HEK293 (cell line): ENCODE data around the gene MPC2.

Experiments used
- CTCF ChIP-seq: fragments of 450-650 bp; formaldehyde crosslinking; IDR thresholded peaks from 2 replicates; pipeline ENCODE4 v1.5.1; 2016; ENCODE audit warnings: missing biosample characterization, missing genetic modification characterization
- KLF8 ChIP-seq: fragments of 450-650 bp; formaldehyde crosslinking; IDR thresholded peaks from 2 replicates; pipeline ENCODE4 v1.5.1; 2016; ENCODE audit warnings: missing biosample characterization, missing genetic modification characterization
- PATZ1 ChIP-seq: fragments of 450-650 bp; formaldehyde crosslinking; IDR thresholded peaks from 2 replicates; pipeline ENCODE4 v1.5.1; 2016; ENCODE audit warnings: missing biosample characterization, missing genetic modification characterization
- SCRT1 ChIP-seq: fragments of 450-650 bp; formaldehyde crosslinking; IDR thresholded peaks from 2 replicates; pipeline ENCODE4 v1.5.1; 2016; ENCODE audit warnings: missing biosample characterization, missing genetic modification characterization, borderline replicate concordance
- SCRT2 ChIP-seq: fragments of 450-650 bp; formaldehyde crosslinking; IDR thresholded peaks from 2 replicates; pipeline ENCODE4 v1.5.1; 2016; ENCODE audit warnings: missing biosample characterization, missing genetic modification characterization
- ZBTB7A ChIP-seq: fragments of 450-650 bp; formaldehyde crosslinking; IDR thresholded peaks from 2 replicates; pipeline ENCODE4 v1.5.1; 2016; ENCODE audit warnings: low read depth, missing biosample characterization, missing genetic modification characterization
- ZFP3 ChIP-seq: fragments of 450-650 bp; formaldehyde crosslinking; IDR thresholded peaks from 2 replicates; pipeline ENCODE4 v1.5.1; 2016; ENCODE audit warnings: low read depth, missing biosample characterization, missing genetic modification characterization
- ZNF121 ChIP-seq: fragments of 450-650 bp; formaldehyde crosslinking; IDR thresholded peaks from 2 replicates; pipeline ENCODE4 v1.5.1; 2016; ENCODE audit warnings: missing biosample characterization, missing genetic modification characterization
- ZNF133 ChIP-seq: fragments of 450-650 bp; formaldehyde crosslinking; IDR thresholded peaks from 2 replicates; pipeline ENCODE4 v1.5.1; 2016; ENCODE audit warnings: missing biosample characterization, missing genetic modification characterization
- ZNF18 ChIP-seq: fragments of 450-650 bp; formaldehyde crosslinking; IDR thresholded peaks from 2 replicates; pipeline ENCODE4 v1.5.1; 2016; ENCODE audit warnings: missing biosample characterization, missing genetic modification characterization
- ZNF341 ChIP-seq: fragments of 450-650 bp; formaldehyde crosslinking; IDR thresholded peaks from 2 replicates; pipeline ENCODE4; 2016; ENCODE audit warnings: low read depth, missing biosample characterization, missing genetic modification characterization
- ZNF366 ChIP-seq: fragments of 450-650 bp; formaldehyde crosslinking; conservative IDR thresholded peaks from 2 replicates; pipeline ENCODE4 v1.5.1; 2016; ENCODE audit warnings: missing biosample characterization, missing genetic modification characterization
- ZNF561 ChIP-seq: fragments of 450-650 bp; IDR thresholded peaks from 2 replicates; pipeline ENCODE4 v1.5.1; 2018; ENCODE audit warnings: missing biosample characterization, missing genetic modification characterization, borderline replicate concordance
- ZNF571 ChIP-seq: fragments of 450-650 bp; formaldehyde crosslinking; IDR thresholded peaks from 2 replicates; pipeline ENCODE4 v1.5.0; 2017; ENCODE audit warnings: missing biosample characterization, missing genetic modification characterization
- ZNF664 ChIP-seq: fragments of 450-650 bp; formaldehyde crosslinking; IDR thresholded peaks from 2 replicates; pipeline ENCODE4 v1.5.1; 2016; ENCODE audit warnings: missing biosample characterization, missing genetic modification characterization
- ZNF692 ChIP-seq: fragments of 450-650 bp; formaldehyde crosslinking; IDR thresholded peaks from 2 replicates; pipeline ENCODE4 v1.5.1; 2016; ENCODE audit warnings: missing biosample characterization, missing genetic modification characterization
- ZNF701 ChIP-seq: fragments of 450-650 bp; formaldehyde crosslinking; IDR thresholded peaks from 2 replicates; pipeline ENCODE4 v1.5.1; 2016; ENCODE audit warnings: missing biosample characterization, missing genetic modification characterization
- ZSCAN4 ChIP-seq: fragments of 450-650 bp; formaldehyde crosslinking; IDR thresholded peaks from 2 replicates; pipeline ENCODE4 v1.5.1; 2017; ENCODE audit warnings: missing biosample characterization, missing genetic modification characterization
- ZXDB ChIP-seq: fragments of 450-650 bp; formaldehyde crosslinking; IDR thresholded peaks from 2 replicates; pipeline ENCODE4 v1.5.1; 2016; ENCODE audit warnings: missing biosample characterization, missing genetic modification characterization

The MPC2 gene

GRCh38 chr1:167926486-167926997 lies 10.3 kb downstream of the MPC2 start (continued):
- TF ChIP-seq ZNF692 (tag by site-specific recombination) (peak; percentile 52; the same call in 1 of the 2 replicates), ZNF121 (tag by site-specific recombination) (no peak), ZSCAN4 (tag by site-specific recombination) (peak; percentile 10; the same call in 1 of the 2 replicates), SCRT1 (tag by site-specific recombination) (peak; percentile 97), ZNF366 (tag by site-specific recombination) (peak; percentile 31; the same call in 1 of the 2 replicates), ZNF341 (tag by site-specific recombination) (peak; percentile 59), KLF8 (tag by site-specific recombination) (peak; percentile 62; the same call in 1 of the 2 replicates), ZNF561 (tag by site-specific recombination) (0 out of 2 replicates have a peak, but pooled peaks have one; percentile 43), PATZ1 (tag by site-specific recombination) (peak; percentile 55), ZNF18 (tag by site-specific recombination) (peak; percentile 76; the same call in 1 of the 2 replicates), ZNF571 (tag by site-specific recombination) (no peak), SCRT2 (peak; percentile 95), ZNF133 (tag by site-specific recombination) (no peak), ZNF664 (tag by site-specific recombination) (peak; percentile 15; the same call in 1 of the 2 replicates), ZBTB7A (tag by site-specific recombination) (no peak), ZFP3 (tag by site-specific recombination) (peak; percentile 71), ZNF701 (tag by site-specific recombination) (no peak), ZXDB (tag by site-specific recombination) (peak; percentile 92), CTCF (tag by site-specific recombination) (peak; percentile 70)
